ENCODE results near the gene LRMDA.

Gene LRMDA

GRCh38 chr10:75939541-75939940, 508.1 kb downstream of the LRMDA start:
- Histone ChIP-seq H3K4me3 (ENCODE audit: insufficient read depth, low read length, poor library complexity, severe bottlenecking) (no peak overlapping the region), H3K27ac (ENCODE audit: low read depth, low read length) (no peak overlapping the region), H3K36me3 (ENCODE audit: low read length) (no peaks in the 10 kb centered on the region), H3K27me3 (ENCODE audit: low read length) (no peaks in the 10 kb centered on the region), H3K79me2 (ENCODE audit: insufficient read depth, low read length) (no peaks in the 10 kb centered on the region), H3K9me3 (ENCODE audit: insufficient read depth, low read length) (no peaks in the 10 kb centered on the region), H3K4me2 (ENCODE audit: low read depth, low read length, poor library complexity, severe bottlenecking) (no peak overlapping the region), H3K9ac (ENCODE audit: low read length) (no peak overlapping the region), H4K20me1 (ENCODE audit: low read depth, low read length) (no peaks in the 10 kb centered on the region), H2AFZ (ENCODE audit: low read depth, low read length, severe bottlenecking) (no peak overlapping the region), H3K9me2 (replicated peaks; ENCODE audit: insufficient read depth, low read length) (no peaks in the 10 kb centered on the region), H3F3A (ENCODE audit: insufficient read depth) (no peaks in the 10 kb centered on the region)
- TF ChIP-seq CTCF (IDR thresholded peaks at IDR 0.05; ENCODE audit: insufficient read depth, low read length, poor library complexity, severe bottlenecking): no peak
- no peak for TF ChIP-seq EZH2phosphoT487 (conservative IDR thresholded peaks at IDR 0.05; ENCODE audit: low read length)

- Histone ChIP-seq H3K9me2 (replicated peaks; ENCODE audit: insufficient read depth, low read length) (no peaks in the 10 kb centered on the region), H3K4me3 (ENCODE audit: insufficient read depth, low read length, poor library complexity, severe bottlenecking) (no peak overlapping the region), H3K79me2 (ENCODE audit: insufficient read depth, low read length) (no peaks in the 10 kb centered on the region), H3K27me3 (ENCODE audit: low read length) (no peaks in the 10 kb centered on the region), H2AFZ (ENCODE audit: low read depth, low read length, severe bottlenecking) (no peak overlapping the region), H3K4me2 (ENCODE audit: low read depth, low read length, poor library complexity, severe bottlenecking) (no peak overlapping the region), H3K9me3 (ENCODE audit: insufficient read depth, low read length) (no peaks in the 10 kb centered on the region), H3F3A (ENCODE audit: insufficient read depth) (no peaks in the 10 kb centered on the region), H4K20me1 (ENCODE audit: low read depth, low read length) (no peaks in the 10 kb centered on the region), H3K9ac (ENCODE audit: low read length) (no peak overlapping the region), H3K27ac (ENCODE audit: low read depth, low read length) (no peak overlapping the region), H3K36me3 (ENCODE audit: low read length) (no peaks in the 10 kb centered on the region)
- no peak for TF ChIP-seq EZH2phosphoT487 (conservative IDR thresholded peaks at IDR 0.05; ENCODE audit: low read length)
- no peak for TF ChIP-seq CTCF (IDR thresholded peaks at IDR 0.05; ENCODE audit: insufficient read depth, low read length, poor library complexity, severe bottlenecking)
Observed at GRCh38 chr10:75940742-75941141, 509.3 kb downstream of the LRMDA start.

GRCh38 chr10:75941223-75941801, 509.9 kb downstream of the LRMDA start:
- Histone ChIP-seq H3K9ac (ENCODE audit: low read length) (no peak overlapping the region), H3K9me3 (ENCODE audit: insufficient read depth, low read length) (no peaks in the 10 kb centered on the region), H3K27me3 (ENCODE audit: low read length) (no peaks in the 10 kb centered on the region), H3K4me2 (ENCODE audit: low read depth, low read length, poor library complexity, severe bottlenecking) (no peak overlapping the region), H3K27ac (ENCODE audit: low read depth, low read length) (no peak overlapping the region), H3K4me3 (ENCODE audit: insufficient read depth, low read length, poor library complexity, severe bottlenecking) (no peak overlapping the region), H4K20me1 (ENCODE audit: low read depth, low read length) (no peaks in the 10 kb centered on the region), H3K36me3 (ENCODE audit: low read length) (no peaks in the 10 kb centered on the region), H3F3A (ENCODE audit: insufficient read depth) (no peaks in the 10 kb centered on the region), H2AFZ (ENCODE audit: low read depth, low read length, severe bottlenecking) (no peak overlapping the region), H3K9me2 (replicated peaks; ENCODE audit: insufficient read depth, low read length) (no peaks in the 10 kb centered on the region), H3K79me2 (ENCODE audit: insufficient read depth, low read length) (no peaks in the 10 kb centered on the region)
- no peak for TF ChIP-seq EZH2phosphoT487 (conservative IDR thresholded peaks at IDR 0.05; ENCODE audit: low read length)
- TF ChIP-seq CTCF (IDR thresholded peaks at IDR 0.05; ENCODE audit: insufficient read depth, low read length, poor library complexity, severe bottlenecking): no peak

Data from SU-DHL-6 (cell line).